HCT116 (cell line): Measurements from ENCODE around the gene DDB1. TPM values are rescaled to one million over a fixed set of nuclear protein-coding genes. Genes with fewer than 3 reads are reported as not detected.

Experiments used
- ATAC-seq: fragments of 200-7000 bp; cut with Tn5 transposase; 2 replicates; pipeline ENCODE4 v1.9.1; 2020; ENCODE audit warnings: mild to moderate bottlenecking, moderate library complexity
- BruUV-seq: library from RNA; stranded (reverse); fragments of 400-500 nt; replicated peaks from 2 replicates; lab custom pipeline; 2021; lab: Mats Ljungman, UMichigan
- CTCF ChIA-PET: fragments of 300-600 bp; sonication (Branson Sonifier 250); formaldehyde crosslinking; loops from one replicate; lab custom pipeline; 2021; ENCODE audit warnings: antibody characterized with exemption; lab: Charles Lee
- POLR2A ChIA-PET: fragments of 300-600, 350-600 bp; sonication (Branson Sonifier 250); formaldehyde crosslinking; loops from one replicate; lab custom pipeline; 2021; ENCODE audit warnings: antibody characterized with exemption; lab: Charles Lee
- RAD21 ChIA-PET, 2 experiments: fragments of 300-600 bp; sonication (Branson Sonifier 250); formaldehyde crosslinking; loops; one replicate each; lab custom pipeline; 2023; ENCODE audit warnings: low total read pairs in 2 of 2; ENCODE audit not compliant: uncharacterized antibody in 2 of 2, unreplicated experiment in 2 of 2, low non-redundant PET in 1 of 2; lab: Charles Lee
- DNase-seq: peaks from one replicate; pipeline ENCODE4 v3.0.0-alpha.2; 2010; ENCODE audit warnings: low read depth, low spot score
- H2AFZ ChIP-seq: fragments of 200-600 bp; shearing (Covaris generic), sonication (generic); 2 replicates; pipeline ENCODE4 v1.6.1; 2017; ENCODE audit warnings: low read depth, mixed run types, mixed read lengths, antibody characterized with exemption, low read length; ENCODE audit not compliant: poor library complexity, severe bottlenecking
- H3K27ac ChIP-seq: 2 replicates; pipeline ENCODE4 v1.5.1; 2012; ENCODE audit warnings: low read depth, low read length
- H3K27me3 ChIP-seq: fragments of 200-600 bp; sonication (generic); 2 replicates; pipeline ENCODE4 v1.6.1; 2016; ENCODE audit warnings: mixed run types, low read length, mixed read lengths; ENCODE audit not compliant: insufficient read depth
- H3K36me3 ChIP-seq, 2 experiments: fragments of 200-500 bp in 1 of 2; fragments of 200-600 bp in 1 of 2; sonication (Bioruptor generic) in 1 of 2; sonication (generic) in 1 of 2; 2 replicates each; pipeline versions ENCODE4 v1.5.1 to v1.6.1; 2014 to 2016; ENCODE audit warnings: low read length in 2 of 2, inconsistent platforms in 1 of 2, mixed read lengths in 1 of 2, mixed run types in 1 of 2; ENCODE audit not compliant: insufficient read depth in 2 of 2, control insufficient read depth in 1 of 2
- H3K4me1 ChIP-seq, 2 experiments: fragments of 200-600 bp in 1 of 2; sonication (generic) in 1 of 2; 2 replicates each; pipeline versions ENCODE4 v1.5.1 to v1.6.1; 2012 to 2017; ENCODE audit warnings: low read length in 2 of 2, inconsistent platforms in 1 of 2, mild to moderate bottlenecking in 1 of 2, mixed read lengths in 1 of 2, mixed run types in 1 of 2, moderate library complexity in 1 of 2; ENCODE audit not compliant: insufficient read depth in 2 of 2, control insufficient read depth in 1 of 2
- H3K4me2 ChIP-seq: fragments of 200-600 bp; sonication (generic); 2 replicates; pipeline ENCODE4 v1.6.1; 2017; ENCODE audit warnings: mixed run types, low read length, mixed read lengths
- H3K4me3 ChIP-seq, 2 experiments: fragments of 200-600 bp in 1 of 2; sonication (generic) in 1 of 2; replicated peaks in 1 of 2; 2 replicates each; pipeline ENCODE4 v1.5.1; 2011 to 2016; ENCODE audit warnings: low read length in 2 of 2, control low read depth in 1 of 2, low read depth in 1 of 2, mild to moderate bottlenecking in 1 of 2, mixed read lengths in 1 of 2, mixed run types in 1 of 2
- H3K79me2 ChIP-seq: fragments of 200-600 bp; sonication (generic); 2 replicates; pipeline ENCODE4 v1.6.1; 2017; ENCODE audit warnings: mild to moderate bottlenecking, mixed run types, low read length, moderate library complexity, mixed read lengths; ENCODE audit not compliant: insufficient read depth
- H3K9ac ChIP-seq: fragments of 200-600 bp; sonication (generic); 2 replicates; pipeline ENCODE4 v1.6.1; 2016; ENCODE audit warnings: low read length, mixed read lengths
- H3K9me2 ChIP-seq: fragments of 200-600 bp; sonication (generic), shearing (Covaris generic); 2 replicates; pipeline ENCODE4 v1.6.1; 2017; ENCODE audit warnings: mixed run types, mild to moderate bottlenecking, moderate library complexity; ENCODE audit not compliant: insufficient read depth
- H3K9me3 ChIP-seq, 2 experiments: fragments of 200-500 bp in 1 of 2; fragments of 200-600 bp in 1 of 2; sonication (Bioruptor generic) in 1 of 2; sonication (generic) in 1 of 2; 2 replicates each; pipeline ENCODE4 v1.6.1; 2014 to 2017; ENCODE audit warnings: low read length in 2 of 2, mixed read lengths in 2 of 2, inconsistent platforms in 1 of 2, low read depth in 1 of 2, mild to moderate bottlenecking in 1 of 2, mixed run types in 1 of 2, moderate library complexity in 1 of 2; ENCODE audit not compliant: control insufficient read depth in 1 of 2, insufficient read depth in 1 of 2
- H4K20me1 ChIP-seq: fragments of 200-600 bp; sonication (generic), shearing (Covaris generic); 2 replicates; pipeline ENCODE4 v1.6.1; 2017; ENCODE audit warnings: mixed run types, mild to moderate bottlenecking, moderate library complexity; ENCODE audit not compliant: insufficient read depth
- ATF3 ChIP-seq: IDR thresholded peaks from 2 replicates; pipeline ENCODE4 v1.6.1; 2012
- CEBPB ChIP-seq: IDR thresholded peaks from 2 replicates; pipeline ENCODE4 v1.6.1; 2012; ENCODE audit warnings: low read depth
- CTCF ChIP-seq, 3 experiments: fragments of 200-600 bp in 1 of 3; sonication (generic) in 1 of 3; IDR thresholded peaks in 2 of 3; conservative IDR thresholded peaks in 1 of 3; 2 replicates each; pipeline ENCODE4 v1.5.1; 2012 to 2017; ENCODE audit warnings: low read depth in 2 of 3, low read length in 2 of 3, antibody characterized with exemption in 1 of 3, borderline replicate concordance in 1 of 3, control low read depth in 1 of 3, mild to moderate bottlenecking in 1 of 3, mixed read lengths in 1 of 3, mixed run types in 1 of 3, moderate library complexity in 1 of 3; ENCODE audit not compliant: insufficient read depth in 1 of 3
- EGR1 ChIP-seq: IDR thresholded peaks from 2 replicates; pipeline ENCODE4 v1.6.1; 2012; ENCODE audit warnings: low read depth
- ELF1 ChIP-seq: IDR thresholded peaks from 2 replicates; pipeline ENCODE4 v1.6.1; 2012; ENCODE audit warnings: low read depth, borderline replicate concordance
- EZH2 ChIP-seq: fragments of 200-600 bp; sonication (generic); IDR thresholded peaks from 2 replicates; pipeline ENCODE4 v1.6.1; 2017; ENCODE audit warnings: antibody characterized with exemption, mixed run types
- EZH2phosphoT487 ChIP-seq: fragments of 200-600 bp; IDR thresholded peaks from 2 replicates; pipeline ENCODE4 v1.6.1; 2018; ENCODE audit warnings: antibody characterized with exemption, borderline replicate concordance
- FOSL1 ChIP-seq: IDR thresholded peaks from 2 replicates; pipeline ENCODE4 v1.6.1; 2012; ENCODE audit warnings: low read depth
- JUND ChIP-seq: IDR thresholded peaks from 2 replicates; pipeline ENCODE4 v1.6.1; 2012
- MAX ChIP-seq: IDR thresholded peaks from 2 replicates; pipeline ENCODE4 v1.6.1; 2012
- POLR2A ChIP-seq: IDR thresholded peaks from 2 replicates; pipeline ENCODE4 v1.7.0; 2011; ENCODE audit warnings: borderline replicate concordance; ENCODE audit not compliant: insufficient read depth, insufficient read length; ENCODE audit errors: extremely low read depth
- POLR2AphosphoS5 ChIP-seq: IDR thresholded peaks from 2 replicates; pipeline ENCODE4 v1.6.1; 2011; ENCODE audit warnings: mild to moderate bottlenecking, low read depth, low read length, moderate library complexity
- TCF7L2 ChIP-seq: IDR thresholded peaks from 2 replicates; pipeline ENCODE4 v1.7.0; 2011; ENCODE audit warnings: borderline replicate concordance, inconsistent platforms; ENCODE audit not compliant: insufficient read depth, insufficient read length; ENCODE audit errors: extremely low read depth
- YY1 ChIP-seq: IDR thresholded peaks from 2 replicates; pipeline ENCODE4 v1.6.1; 2011; ENCODE audit warnings: low read length, low read depth, moderate library complexity, mild to moderate bottlenecking; ENCODE audit not compliant: insufficient replicate concordance; ENCODE audit errors: extremely low read depth
- ZFX ChIP-seq: fragments of 450-650 bp; IDR thresholded peaks from 2 replicates; pipeline ENCODE4 v1.6.1; 2017
- ZNF274 ChIP-seq: fragments of 200-500 bp; sonication (Bioruptor generic); IDR thresholded peaks from 2 replicates; pipeline ENCODE4 v1.6.1; 2014; ENCODE audit warnings: mild to moderate bottlenecking, low read depth, low read length, inconsistent platforms
- intact Hi-C: fragments of 100-400 bp; cut with micrococcal nuclease; formaldehyde crosslinking; loops from 2 replicates; pipeline ENCODE4 v1.10.0; 2022
- total RNA-seq: library from RNA; stranded (reverse); gene quantifications from one replicate; pipeline ENCODE4 v1.2.1, GENCODE V29; 2021; ENCODE audit not compliant: unreplicated experiment

Gene DDB1
- total RNA-seq, 1 experiment from 2014 or later = 269 TPM

- peaks cover 0 to 22% of the 10 kb centered on the region in 2 experiments; a peak in 2 of 4 replicates for H3K4me1 ChIP-seq
- no peak overlapping the region for H3K9ac ChIP-seq
- ATAC-seq (no peak), DNase-seq (no peak)
- BruUV-seq = no TSS peak
- H3K27me3 ChIP-seq = no peaks in the 10 kb centered on the region
- RAD21 ChIA-PET = no interaction called here
- no peak overlapping the region for H2AFZ ChIP-seq
- 0 out of 2 replicates have a peak, but pooled peaks cover 5% of the 10 kb centered on the region for H4K20me1 ChIP-seq
- no peak overlapping the region for H3K27ac ChIP-seq
- H3K36me3 ChIP-seq = peaks cover 26 to 42% of the 10 kb centered on the region in 2 experiments
- H3K9me2 ChIP-seq = no peaks in the 10 kb centered on the region
- intact Hi-C loops = no loop called here
- CTCF ChIA-PET = interaction anchor here (2.9 kb wide), 1 partner anchor 28 kb away, joined by 17 read pairs; no protein-coding TSS in a partner anchor
- H3K9me3 ChIP-seq = no peaks in the 10 kb centered on the region
- POLR2A ChIA-PET = interaction anchor here (0.6 to 5.0 kb wide), 2 partner anchors 27 to 28 kb away, joined by 3 to 45 read pairs; no protein-coding TSS in a partner anchor
- H3K4me2 ChIP-seq = peak overlapping the region; percentile 94; the same call in 1 of the 2 replicates
- TF ChIP-seq TCF7L2 = no peak
- TF ChIP-seq EZH2phosphoT487 = no peak
- no peak for TF ChIP-seq FOSL1
- no peak for TF ChIP-seq YY1
- no peak for TF ChIP-seq MAX
- TF ChIP-seq ZNF274 = no peak
- TF ChIP-seq ZFX = no peak
- TF ChIP-seq POLR2A = no peak
- TF ChIP-seq JUND = no peak
- TF ChIP-seq CTCF (IDR thresholded peaks at IDR 0.05 in 2 of 3, conservative IDR thresholded peaks at IDR 0.05 in 1 of 3; ENCODE audit: borderline replicate concordance in 1 of 3, insufficient read depth in 1 of 3, low read depth in 2 of 3, low read length in 2 of 3) = no peak
- TF ChIP-seq ELF1 = no peak
- no peak for TF ChIP-seq CEBPB
- TF ChIP-seq ATF3 = no peak
- no peak for TF ChIP-seq POLR2AphosphoS5
- TF ChIP-seq EGR1 = no peak
- TF ChIP-seq EZH2 = no peak
- TF ChIP-seq, all 23 proteins: peak for 0
- H3K79me2 ChIP-seq = peaks cover 35% of the 10 kb centered on the region
- peak overlapping the region in 1 of 2 experiments; percentile 89; a peak in 1 of 4 replicates for H3K4me3 ChIP-seq
These were observed 31.2 kb upstream of the DDB1 start for GRCh38 chr11:61364012-61364675.
